Measurements from ENCODE around the gene SIVA1. TPM values are rescaled to one million over a fixed set of nuclear protein-coding genes. Genes with fewer than 3 reads are reported as not detected.
A peak's percentile ranks its signal among the peaks of the same experiment; 100 is the strongest.

The SIVA1 gene
- total RNA-seq, 2 donors from 2014 or later: 76.2 to 85.7 TPM

DNA sequence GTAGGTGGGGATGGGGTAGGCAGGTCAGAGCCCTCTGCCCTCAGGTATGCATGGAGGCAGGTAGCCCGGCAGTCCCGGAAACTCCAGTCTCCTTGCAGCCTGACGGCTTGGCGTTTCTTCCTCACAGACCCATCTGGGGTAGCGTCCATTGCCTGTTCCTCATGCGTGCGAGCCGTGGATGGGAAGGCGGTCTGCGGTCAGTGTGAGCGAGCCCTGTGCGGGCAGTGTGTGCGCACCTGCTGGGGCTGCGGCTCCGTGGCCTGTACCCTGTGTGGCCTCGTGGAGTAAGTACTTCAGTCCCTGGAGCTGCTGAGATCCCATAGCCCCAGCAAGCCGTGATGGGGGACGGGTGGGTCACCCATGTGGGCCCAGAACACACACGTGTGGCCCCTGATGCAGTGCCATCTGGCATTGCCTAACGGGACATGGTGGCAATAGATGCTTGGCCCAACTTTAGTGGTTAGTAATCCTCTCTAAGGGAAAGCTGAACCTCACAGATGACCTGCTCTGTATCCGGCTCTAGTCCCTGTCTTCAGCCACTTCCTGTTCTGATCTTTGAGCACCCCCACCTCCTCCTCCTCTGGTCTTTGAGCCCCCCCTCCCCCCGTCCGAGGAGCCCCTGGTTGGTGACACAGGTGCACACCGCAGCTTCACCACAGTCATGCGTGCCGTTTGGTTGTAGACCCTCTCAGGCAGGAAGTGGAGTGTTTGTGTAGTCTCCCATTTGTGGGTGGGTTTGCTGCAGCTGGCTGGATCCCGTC, 3.7 kb downstream of the SIVA1 start:
- Mint-ChIP-seq H3K4me1 (peaks cover 34% of the 10 kb centered on the region), H3K27ac (no peak overlapping the region), H3K36me3 (ENCODE audit: low read depth) (peaks cover 5% of the 10 kb centered on the region), H3K27me3 (no peaks in the 10 kb centered on the region), H3K4me3 (peak overlapping the region; percentile 28)
- no peak for ATAC-seq
- no peaks in the 10 kb centered on the region for H3K9me3 ChIP-seq (ENCODE audit: control insufficient read depth, low read length, poor library complexity, severe bottlenecking)
- no peak for DNase-seq

DNA sequence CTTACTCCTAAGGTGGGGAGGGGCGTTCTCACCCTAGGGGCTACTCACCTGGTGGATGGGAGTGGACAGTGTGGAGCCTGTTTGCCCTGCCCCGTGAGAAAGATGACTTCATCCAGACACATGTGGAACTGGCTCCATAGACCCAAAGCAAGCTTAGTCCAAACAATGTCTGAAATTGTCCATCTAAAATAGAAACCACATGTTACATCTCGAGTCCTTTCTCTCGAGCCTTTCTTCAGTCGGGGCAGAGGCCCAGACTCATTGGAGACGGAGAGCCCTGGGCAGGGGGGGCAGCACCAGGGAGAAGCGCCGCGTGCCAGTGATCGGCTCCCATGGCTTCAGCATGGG, 4.3 kb downstream of the SIVA1 start:
- peaks cover 36% of the 10 kb centered on the region for H3K4me1 Mint-ChIP-seq
- H3K36me3 Mint-ChIP-seq (ENCODE audit: low read depth): peaks cover 6% of the 10 kb centered on the region
- no peak overlapping the region for H3K4me3 Mint-ChIP-seq

DNA sequence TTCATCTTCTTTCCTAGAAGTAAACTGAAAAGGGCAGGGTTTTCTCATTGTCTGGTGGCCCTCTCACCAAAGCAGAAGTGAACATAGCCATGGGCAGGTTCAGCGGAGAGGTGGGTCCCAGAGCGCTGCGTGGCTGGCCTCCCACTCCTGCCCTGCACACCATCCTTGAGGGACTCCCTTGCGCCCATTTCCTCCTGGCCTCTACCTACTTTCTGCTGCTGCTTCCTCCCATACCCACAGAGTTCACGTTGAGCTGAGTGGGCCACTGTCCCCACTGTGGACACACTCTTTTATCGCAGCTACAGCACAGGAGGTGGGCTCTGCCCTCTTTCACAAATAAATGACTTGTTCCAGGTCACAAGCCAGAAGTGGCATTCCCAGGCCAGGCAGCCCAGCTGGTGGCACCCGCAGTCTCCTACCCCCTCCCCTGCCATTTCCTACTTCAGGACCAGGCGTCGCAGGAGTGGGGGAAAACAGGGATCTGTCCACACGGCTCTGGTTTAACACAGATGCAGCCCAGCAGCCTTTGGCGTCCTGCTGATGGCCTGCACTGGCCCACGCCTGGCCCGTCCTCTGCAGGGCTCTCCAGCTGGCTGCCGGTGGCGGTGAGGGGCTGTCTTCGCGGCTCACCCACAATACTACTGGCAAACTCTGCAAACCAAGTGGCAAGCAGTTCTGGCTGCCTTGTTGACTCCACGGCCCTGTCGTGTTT, 4.9 kb downstream of the SIVA1 start:
- no peak for DNase-seq
- Mint-ChIP-seq H3K4me3 (peak overlapping the region; percentile 33), H3K4me1 (peaks cover 36% of the 10 kb centered on the region), H3K27ac (no peak overlapping the region), H3K36me3 (ENCODE audit: low read depth) (peaks cover 8% of the 10 kb centered on the region), H3K27me3 (no peaks in the 10 kb centered on the region)
- H3K9me3 ChIP-seq (ENCODE audit: control insufficient read depth, low read length, poor library complexity, severe bottlenecking): no peaks in the 10 kb centered on the region
- ATAC-seq: no peak

More for the DNA sequence above, 4.3 kb downstream of the SIVA1 start:
- no peaks in the 10 kb centered on the region for H3K9me3 ChIP-seq (ENCODE audit: control insufficient read depth, low read length, poor library complexity, severe bottlenecking)
- H3K27me3 Mint-ChIP-seq: no peaks in the 10 kb centered on the region
- DNase-seq (no peak), ATAC-seq (no peak)
- H3K27ac Mint-ChIP-seq: no peak overlapping the region

DNA sequence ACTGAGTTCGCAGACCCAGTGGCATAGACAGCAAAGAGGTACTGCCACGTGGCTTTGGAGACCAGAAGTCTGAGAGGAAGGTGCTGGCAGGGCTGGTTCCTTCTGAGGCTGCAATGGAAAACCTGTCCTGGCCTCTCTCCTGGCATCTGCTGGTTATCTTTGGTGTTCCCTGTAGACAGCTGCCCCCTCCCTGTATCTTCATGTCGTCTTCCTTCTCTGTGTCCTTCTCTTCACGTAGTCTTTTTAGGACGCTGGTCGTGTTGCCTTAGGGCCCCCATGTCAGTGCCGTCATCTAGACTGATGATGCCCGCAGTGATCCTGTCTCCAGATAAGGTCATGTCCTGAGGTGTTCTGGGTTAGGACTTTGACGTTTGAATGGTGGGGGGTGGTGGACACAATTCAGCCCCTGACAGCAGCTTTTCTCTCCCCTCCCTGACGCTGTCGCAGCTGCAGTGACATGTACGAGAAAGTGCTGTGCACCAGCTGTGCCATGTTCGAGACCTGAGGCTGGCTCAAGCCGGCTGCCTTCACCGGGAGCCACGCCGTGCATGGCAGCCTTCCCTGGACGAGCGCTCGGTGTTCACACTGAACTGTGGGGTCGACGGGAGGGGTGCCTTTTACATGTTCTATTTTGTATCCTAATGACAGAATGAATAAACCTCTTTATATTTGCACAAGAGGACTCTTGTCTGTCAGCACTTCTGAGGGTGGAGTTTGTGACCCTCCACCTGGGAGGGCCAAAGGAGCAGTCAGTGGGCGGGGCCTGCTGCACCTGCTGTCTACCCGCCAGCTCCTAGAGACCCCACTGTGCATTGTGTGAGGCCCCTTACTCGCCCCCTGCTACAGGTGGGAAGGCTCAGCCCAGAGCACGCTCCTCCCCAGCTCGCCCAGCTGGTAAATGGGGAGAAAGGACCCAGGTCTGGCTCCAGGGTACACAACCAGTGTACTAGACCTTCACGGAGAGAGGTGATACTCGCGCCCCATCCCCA, 6.3 kb downstream of the SIVA1 start:
- Mint-ChIP-seq H3K36me3 (ENCODE audit: low read depth) (peaks cover 6% of the 10 kb centered on the region), H3K4me3 (no peak overlapping the region), H3K4me1 (peaks cover 25% of the 10 kb centered on the region), H3K27ac (peak overlapping the region; percentile 54), H3K27me3 (no peaks in the 10 kb centered on the region)
- ATAC-seq (no peak), DNase-seq (no peak)
- no peaks in the 10 kb centered on the region for H3K9me3 ChIP-seq (ENCODE audit: control insufficient read depth, low read length, poor library complexity, severe bottlenecking)

DNA sequence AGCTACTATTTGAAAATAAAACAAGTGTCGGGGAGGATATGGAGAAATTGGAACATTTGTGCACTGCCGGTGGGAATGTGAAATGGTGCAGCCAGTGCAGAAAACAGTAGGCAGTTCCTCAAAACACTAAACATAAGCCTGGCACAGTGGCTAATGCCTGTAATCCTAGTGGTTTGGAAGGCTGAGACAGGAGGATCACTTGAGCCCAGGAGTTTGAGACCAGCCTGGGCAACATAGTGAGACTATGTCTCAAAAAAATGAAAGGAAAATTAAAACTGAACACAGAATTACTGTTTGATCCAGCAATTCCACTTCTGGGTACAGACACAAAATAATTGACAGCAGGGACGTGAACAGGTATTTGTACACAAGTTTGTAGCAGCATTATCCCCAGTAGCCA, 12.6 kb downstream of the SIVA1 start:
- ATAC-seq: no peak
- no peak overlapping the region for H3K27ac Mint-ChIP-seq

DNA sequence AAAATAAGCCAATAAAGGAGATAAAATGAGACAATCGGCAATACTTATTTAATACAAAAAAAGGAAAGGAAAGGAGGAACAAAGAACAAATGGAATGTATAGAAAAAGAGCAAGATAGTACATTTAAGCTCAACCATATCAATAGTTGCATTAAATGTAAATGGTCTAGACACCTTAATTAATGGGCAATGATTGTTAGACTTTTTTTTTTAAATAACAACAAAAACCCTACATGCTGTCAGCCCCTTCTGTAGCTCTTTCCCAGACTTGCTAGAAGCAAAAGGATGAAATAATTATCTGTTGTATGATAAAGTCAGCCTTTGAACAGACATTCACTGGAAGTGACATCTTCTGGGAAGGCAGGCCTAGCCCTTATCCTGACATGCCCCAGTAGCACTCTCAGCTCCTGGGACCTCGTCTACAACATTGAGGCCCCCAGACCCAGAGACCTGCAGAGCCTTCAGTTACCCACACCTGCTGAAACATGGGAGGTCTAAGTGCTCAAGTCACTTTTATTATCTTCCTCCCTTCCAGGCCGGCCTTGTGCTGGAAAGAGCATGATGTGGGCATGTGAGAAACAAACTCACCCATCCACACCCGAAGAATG, 13.4 kb downstream of the SIVA1 start:
- Mint-ChIP-seq H3K4me3 (no peak overlapping the region), H3K27ac (no peak overlapping the region), H3K27me3 (no peaks in the 10 kb centered on the region), H3K4me1 (peaks cover 3% of the 10 kb centered on the region), H3K36me3 (ENCODE audit: low read depth) (peaks cover 4% of the 10 kb centered on the region)
- ATAC-seq (no peak), DNase-seq (no peak)
- no peaks in the 10 kb centered on the region for H3K9me3 ChIP-seq (ENCODE audit: control insufficient read depth, low read length, poor library complexity, severe bottlenecking)

More for the DNA sequence above, 12.6 kb downstream of the SIVA1 start:
- no peak for DNase-seq
- no peaks in the 10 kb centered on the region for H3K9me3 ChIP-seq (ENCODE audit: control insufficient read depth, low read length, poor library complexity, severe bottlenecking)
- Mint-ChIP-seq H3K4me1 (peaks cover 11% of the 10 kb centered on the region), H3K27me3 (no peaks in the 10 kb centered on the region), H3K4me3 (no peak overlapping the region), H3K36me3 (ENCODE audit: low read depth) (peaks cover 6% of the 10 kb centered on the region)

DNA sequence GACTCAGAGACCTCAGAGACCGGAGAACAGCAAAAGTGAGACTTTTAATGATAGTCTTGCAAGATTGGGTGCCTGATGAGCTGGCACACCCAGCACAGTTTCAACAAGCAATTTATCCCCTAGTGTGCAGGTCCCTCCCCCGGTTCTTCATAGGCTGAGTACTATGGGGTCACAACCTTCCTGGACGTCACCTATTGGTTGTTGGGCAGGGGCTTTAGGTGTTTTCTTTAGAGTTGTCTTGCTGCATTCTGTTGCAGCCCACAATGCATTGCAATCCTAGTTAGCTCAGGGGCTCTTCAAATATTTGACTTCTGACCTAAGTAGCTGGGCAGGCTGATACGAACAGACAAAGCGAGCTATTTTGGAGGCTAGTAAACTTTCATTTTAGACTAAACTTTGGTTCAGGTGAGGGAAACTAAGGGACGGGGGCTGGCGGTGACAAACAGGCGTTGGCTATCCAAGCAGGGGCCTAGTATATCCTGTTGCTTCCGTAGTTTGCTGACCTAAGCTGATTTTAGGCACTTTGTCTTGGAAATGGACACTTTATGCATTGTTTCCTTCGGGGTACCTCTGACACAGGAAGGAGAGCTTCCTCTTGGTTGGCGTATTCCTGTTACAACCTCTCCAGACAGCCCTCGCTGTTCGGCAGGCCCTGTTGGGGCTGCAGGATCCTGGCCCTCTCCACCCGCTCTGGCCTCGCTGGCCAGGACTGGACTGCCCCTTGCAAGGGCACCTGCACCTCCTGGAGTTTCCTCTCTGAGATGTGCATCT, 14.1 kb downstream of the SIVA1 start:
- no peak overlapping the region for H3K27ac Mint-ChIP-seq
- DNase-seq (no peak), ATAC-seq (no peak)
- H3K9me3 ChIP-seq (ENCODE audit: control insufficient read depth, low read length, poor library complexity, severe bottlenecking): no peaks in the 10 kb centered on the region
- H3K4me1 Mint-ChIP-seq: peaks cover 2% of the 10 kb centered on the region
- no peak overlapping the region for H3K4me3 Mint-ChIP-seq
- peaks cover 7% of the 10 kb centered on the region for H3K36me3 Mint-ChIP-seq (ENCODE audit: low read depth)
- H3K27me3 Mint-ChIP-seq: no peaks in the 10 kb centered on the region

DNA sequence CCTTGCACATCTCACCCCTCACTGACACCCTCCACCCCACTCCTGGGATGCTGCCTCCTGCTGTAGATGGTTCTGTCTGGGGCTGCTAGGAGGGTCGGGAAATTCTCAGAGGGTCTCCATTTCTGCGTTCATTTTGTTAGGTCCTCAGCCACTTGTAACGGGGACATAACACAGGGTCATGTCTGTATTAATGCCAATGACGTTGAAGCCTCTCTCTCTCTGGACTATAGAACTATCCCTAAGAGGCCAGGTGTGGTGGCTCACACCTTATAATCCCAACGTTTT, 14.6 kb downstream of the SIVA1 start:
- H3K27me3 Mint-ChIP-seq: no peaks in the 10 kb centered on the region
- no peaks in the 10 kb centered on the region for H3K4me1 Mint-ChIP-seq
- no peak overlapping the region for H3K4me3 Mint-ChIP-seq
- no peak for DNase-seq
- H3K9me3 ChIP-seq (ENCODE audit: control insufficient read depth, low read length, poor library complexity, severe bottlenecking): no peaks in the 10 kb centered on the region
- H3K36me3 Mint-ChIP-seq (ENCODE audit: low read depth): peaks cover 3% of the 10 kb centered on the region
- H3K27ac Mint-ChIP-seq: no peak overlapping the region
- no peak for ATAC-seq

DNA sequence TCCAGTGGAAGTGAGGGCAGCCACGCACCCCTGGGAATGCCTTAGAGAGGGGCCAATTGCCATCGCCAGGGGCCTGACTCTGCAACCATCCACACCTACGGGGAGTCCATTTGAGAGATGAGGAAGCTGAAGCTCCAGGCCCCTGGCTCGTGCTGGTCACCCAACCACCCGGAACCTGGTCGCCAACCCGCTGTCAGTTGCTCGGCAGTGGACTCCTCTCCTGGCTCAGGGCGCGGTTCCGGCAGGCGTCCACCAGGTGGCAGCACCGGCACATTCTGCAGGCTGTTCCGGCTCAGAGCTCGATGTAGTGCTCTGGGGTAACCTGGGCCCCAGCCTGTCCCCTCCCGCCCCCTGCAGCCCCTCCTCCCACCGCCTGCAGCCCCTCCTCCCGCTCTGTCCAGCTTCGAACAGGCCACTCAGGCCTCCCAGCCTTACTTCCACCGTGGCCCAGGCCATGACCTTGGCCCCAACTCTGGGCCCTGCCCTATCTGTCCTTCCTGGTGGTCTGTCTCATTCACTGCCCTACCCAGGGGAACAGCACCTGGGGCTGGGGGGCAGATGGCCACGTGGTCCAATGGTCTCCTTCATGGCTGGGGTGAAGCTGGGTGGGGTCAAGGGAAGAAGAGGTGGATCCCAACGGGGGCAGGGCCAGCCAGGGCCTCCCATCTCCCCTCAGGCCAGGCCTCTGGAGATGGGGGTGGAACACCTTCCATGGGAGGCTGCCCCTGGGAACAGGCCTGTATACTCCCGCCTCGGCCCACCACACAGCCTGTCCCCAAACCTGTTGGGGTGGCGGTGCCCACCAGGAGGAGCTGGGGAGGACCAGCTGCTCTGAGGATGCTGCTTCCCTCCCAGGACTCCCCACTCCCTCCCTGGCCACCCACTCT, 15.7 kb downstream of the SIVA1 start:
- Mint-ChIP-seq H3K27me3 (no peaks in the 10 kb centered on the region), H3K4me1 (no peaks in the 10 kb centered on the region), H3K4me3 (no peak overlapping the region), H3K36me3 (ENCODE audit: low read depth) (peaks cover 3% of the 10 kb centered on the region), H3K27ac (peak overlapping the region; percentile 43)
- DNase-seq: peak; percentile 82 to 98 (median 82)
- ATAC-seq: peak; percentile 94
- no peaks in the 10 kb centered on the region for H3K9me3 ChIP-seq (ENCODE audit: control insufficient read depth, low read length, poor library complexity, severe bottlenecking)

DNA sequence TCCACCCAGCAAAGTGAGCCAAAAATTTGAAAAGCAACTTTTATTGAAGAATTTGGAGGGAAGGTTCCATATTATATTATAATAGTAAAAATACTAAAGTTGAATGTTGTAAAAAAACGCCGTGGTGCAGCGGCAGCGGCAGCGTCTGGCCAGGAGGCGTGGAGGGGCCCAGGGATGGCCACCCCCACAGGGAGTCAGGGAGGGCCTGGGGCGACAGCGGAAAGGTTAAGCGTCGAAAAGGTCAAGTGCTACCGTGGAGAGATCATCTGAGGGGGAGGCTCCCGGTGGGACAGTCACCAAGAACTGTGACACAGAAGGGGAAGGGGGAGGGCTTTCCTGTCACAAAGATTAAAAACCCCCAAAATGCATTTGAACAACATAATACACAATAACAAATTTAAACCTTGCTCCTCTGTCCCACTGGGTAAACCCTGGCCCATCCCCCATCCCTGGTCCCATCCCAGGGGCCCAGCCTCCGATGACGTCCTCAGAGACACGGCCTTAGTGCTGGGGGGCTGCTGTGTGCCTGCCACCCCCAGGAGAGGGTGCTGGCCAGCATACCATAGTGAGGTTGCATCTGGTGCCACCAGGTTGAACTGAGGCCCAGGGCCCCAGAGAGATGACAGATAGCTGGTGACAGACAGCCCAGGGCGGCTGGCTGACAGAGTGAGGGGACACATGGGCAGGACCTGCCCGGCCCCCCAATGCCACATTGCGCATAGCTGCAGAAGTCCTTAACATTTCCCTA, 16.6 kb downstream of the SIVA1 start:
- Mint-ChIP-seq H3K27me3 (no peaks in the 10 kb centered on the region), H3K36me3 (ENCODE audit: low read depth) (peaks cover 3% of the 10 kb centered on the region), H3K27ac (no peak overlapping the region), H3K4me3 (no peak overlapping the region), H3K4me1 (no peaks in the 10 kb centered on the region)
- ATAC-seq: no peak
- no peaks in the 10 kb centered on the region for H3K9me3 ChIP-seq (ENCODE audit: control insufficient read depth, low read length, poor library complexity, severe bottlenecking)
- no peak for DNase-seq

DNA sequence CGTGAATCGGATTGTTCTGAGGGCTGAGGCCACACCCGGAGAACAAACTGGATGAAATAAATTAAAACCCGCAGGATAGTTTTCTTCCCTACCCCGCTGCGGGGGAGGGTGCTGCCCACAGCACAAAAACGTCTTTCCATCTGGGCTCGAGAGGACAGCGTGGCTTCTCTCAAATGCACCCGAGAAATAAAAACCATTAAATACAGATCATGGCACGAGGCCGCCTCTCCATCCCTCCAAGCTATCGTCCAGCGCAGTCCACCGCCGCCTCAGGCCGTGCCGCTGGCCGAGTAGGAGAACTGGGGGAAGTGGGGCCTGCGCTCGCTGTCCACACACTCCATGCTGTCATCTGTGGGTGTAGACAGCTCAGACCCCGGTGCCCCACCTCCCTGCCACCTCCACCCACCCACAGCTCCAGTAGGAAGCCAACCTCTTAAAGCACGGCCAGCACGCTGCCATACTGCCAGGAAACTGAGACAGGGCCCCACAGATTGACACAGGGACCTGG, 17.2 kb downstream of the SIVA1 start:
- Mint-ChIP-seq H3K4me1 (no peaks in the 10 kb centered on the region), H3K27ac (no peak overlapping the region), H3K4me3 (no peak overlapping the region), H3K36me3 (ENCODE audit: low read depth) (peaks cover 3% of the 10 kb centered on the region), H3K27me3 (no peaks in the 10 kb centered on the region)
- DNase-seq (no peak), ATAC-seq (no peak)
- H3K9me3 ChIP-seq (ENCODE audit: control insufficient read depth, low read length, poor library complexity, severe bottlenecking): no peaks in the 10 kb centered on the region

Measured in T-helper 17 cell (primary cell).